AG20443 (cell line): ENCODE data around the gene EXOG.

Experiments used
- DNase-seq: peaks from one replicate; pipeline ENCODE4 v3.0.0; 2012; ENCODE audit warnings: low spot score, mixed read lengths

Gene EXOG

DNA sequence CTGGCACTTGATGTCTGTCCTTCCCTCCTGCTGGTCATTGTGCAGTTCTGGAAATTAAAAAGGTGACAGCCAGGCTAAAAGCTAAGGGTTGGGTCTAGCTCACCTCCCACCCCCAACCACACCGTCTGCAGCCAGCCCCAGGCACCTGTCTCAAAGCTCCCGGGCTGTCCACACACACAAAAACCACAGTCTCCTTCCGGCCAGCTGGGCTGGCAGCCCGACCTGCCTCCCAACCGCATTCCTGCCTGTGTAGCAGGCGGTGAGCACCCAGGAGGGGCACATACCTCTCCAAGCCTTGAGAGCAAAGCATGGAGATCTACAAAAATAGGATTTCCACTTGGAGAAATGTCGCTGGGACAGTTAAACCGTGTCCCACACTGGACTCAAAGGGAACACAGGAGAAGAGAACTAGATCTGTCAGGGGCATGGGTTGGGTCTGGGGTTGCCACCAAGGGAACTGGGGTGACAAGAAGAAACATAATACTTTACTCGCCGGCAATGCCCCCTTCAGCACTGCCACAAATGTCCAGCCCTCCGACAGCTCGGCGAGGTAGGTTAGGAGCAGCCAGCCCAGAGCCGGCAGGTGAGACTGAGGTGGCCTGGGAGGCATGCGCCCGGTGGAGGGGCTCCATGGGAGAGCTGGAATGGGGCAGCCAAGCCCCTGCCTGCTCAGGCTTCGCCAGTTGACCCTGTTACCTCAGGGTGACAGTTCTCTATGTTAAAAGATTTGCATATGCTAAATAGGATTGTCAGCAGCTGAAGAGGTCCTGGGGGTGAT is 52.2 kb downstream of the EXOG start:
- no peak for DNase-seq

DNA sequence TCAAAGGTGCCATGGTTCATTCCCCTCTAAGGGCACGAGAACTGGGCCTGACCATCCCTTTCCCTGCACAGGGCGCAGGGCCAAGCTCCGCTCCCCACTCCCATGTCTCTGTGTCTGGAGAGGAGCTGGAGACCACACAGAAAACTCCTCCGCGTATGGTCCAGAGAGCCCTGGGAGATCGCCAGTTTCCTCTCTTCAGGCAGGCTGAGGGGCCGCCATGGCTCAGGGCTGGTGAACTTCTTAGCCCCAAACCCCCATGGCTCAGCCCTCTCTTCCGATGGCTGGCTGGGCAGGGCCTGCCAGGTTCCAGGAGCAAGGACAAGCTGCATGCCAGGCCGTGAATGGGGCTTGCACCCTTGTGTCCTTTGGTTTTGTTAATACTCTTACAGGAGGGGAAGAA is 52.9 kb downstream of the EXOG start:
- no peak for DNase-seq

DNA sequence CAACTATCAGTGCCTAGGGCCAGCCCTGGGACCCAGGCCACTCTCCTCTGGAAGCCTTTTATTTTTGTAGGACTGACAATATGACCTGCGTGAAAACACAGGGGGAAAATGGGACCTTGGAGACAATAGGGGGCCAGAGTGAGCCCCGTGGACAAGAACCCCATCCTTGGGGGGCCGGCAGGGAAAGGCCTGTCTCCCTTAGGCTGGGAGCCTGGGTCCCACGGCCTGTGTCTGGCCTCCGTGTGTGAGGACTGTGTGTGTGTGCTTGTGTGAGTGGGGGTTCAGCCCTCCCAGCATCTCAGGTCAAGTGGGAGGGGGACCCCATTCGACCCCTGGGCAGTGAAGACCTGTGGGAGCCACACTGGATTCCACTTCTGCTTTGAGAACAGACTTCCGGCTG is 53.3 kb downstream of the EXOG start:
- DNase-seq = no peak

DNA sequence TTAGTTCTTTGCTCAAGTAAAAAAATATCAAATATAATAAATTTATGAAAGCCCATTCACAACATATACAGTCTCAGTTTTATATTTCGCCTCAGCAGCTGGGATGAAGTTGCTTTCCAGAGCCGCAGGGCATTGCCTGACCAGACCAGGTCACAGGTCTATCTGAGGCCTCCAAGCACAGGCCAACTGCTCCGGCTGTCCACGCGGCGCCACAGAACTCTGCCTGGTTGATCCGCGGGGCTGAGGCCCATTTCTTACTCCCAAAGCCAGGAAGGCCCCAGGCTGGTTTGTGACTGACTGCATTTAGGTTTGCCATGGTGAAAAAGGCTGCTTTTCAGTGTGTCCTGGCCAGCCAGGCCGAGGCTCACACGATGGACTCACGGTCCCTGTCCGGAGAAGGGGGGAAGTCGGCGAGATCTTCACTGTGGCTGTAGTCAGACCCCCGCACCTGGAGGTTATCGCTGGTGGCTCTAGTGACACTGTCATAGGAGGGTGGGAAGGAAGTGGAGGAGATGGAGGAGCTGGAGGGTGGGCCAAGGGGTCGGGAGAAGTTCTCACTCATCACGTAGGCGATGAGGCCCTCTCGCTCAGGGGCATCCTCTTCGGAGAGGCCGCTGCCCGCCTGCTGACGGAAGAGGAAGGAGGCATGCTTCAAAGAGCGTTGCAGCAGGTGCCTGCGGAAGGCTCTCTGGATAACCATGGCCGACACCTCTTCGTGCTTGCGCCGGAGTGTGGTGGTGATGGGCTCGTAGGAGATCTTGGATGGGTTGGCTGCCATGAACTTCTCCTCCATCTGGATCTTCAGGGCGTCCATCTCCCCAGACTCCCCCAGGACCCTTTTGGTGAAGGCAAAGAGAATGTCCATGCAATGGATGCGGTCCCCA is 54.1 kb downstream of the EXOG start:
- no peak for DNase-seq

DNA sequence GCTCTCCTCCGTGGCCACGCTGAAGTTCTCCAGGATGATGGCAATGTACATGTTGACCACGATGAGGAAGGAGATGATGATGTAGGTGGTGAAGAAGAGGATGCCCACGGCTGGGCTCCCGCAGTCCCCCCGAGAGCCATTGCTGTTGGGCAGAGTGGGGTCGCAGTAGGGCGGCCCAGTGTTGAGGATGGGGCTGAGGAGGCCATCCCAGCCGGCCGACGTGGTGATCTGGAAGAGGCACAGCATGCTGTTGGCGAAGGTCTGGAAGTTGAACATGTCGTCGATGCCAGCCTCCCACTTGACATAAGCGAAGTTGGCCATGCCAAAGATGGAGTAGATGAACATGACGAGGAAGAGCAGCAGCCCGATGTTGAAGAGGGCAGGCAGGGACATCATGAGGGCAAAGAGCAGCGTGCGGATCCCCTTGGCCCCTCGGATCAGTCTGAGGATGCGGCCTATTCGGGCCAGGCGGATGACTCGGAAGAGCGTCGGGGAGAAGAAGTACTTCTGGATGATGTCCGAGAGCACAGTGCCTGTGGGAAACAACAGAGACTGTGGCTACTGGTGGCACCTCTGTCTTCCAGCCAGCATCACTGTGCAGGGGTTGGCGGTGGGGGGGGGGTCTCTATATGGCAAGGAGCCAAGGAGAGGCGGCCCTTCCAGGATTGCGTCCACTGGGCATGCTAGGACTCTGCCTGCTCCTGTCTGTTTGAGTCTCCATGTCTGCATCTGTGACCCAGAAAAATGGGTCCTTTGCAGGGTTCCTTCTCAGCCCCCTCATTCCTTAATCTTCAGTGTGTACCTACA is 55.1 kb downstream of the EXOG start:
- DNase-seq = no peak

DNA sequence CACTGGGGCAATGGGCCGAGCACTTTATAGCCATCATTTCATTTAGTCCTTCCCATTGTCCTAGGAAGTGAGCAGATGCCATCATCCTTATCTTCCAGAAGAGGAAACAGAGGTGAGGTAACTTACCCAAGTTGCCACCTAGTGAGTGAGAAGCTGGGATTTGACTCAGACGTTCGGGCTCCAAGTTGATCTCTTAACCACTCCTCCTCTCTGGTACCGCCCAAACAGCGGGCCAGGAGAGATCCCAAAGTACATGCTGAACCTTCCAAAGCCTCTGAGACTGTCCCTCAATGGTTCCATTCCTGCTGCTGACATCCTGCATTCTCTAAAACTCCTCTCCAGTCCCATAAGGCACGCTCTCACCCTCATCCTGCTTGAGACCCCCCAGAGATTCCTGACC is 56.2 kb downstream of the EXOG start:
- DNase-seq = no peak

DNA sequence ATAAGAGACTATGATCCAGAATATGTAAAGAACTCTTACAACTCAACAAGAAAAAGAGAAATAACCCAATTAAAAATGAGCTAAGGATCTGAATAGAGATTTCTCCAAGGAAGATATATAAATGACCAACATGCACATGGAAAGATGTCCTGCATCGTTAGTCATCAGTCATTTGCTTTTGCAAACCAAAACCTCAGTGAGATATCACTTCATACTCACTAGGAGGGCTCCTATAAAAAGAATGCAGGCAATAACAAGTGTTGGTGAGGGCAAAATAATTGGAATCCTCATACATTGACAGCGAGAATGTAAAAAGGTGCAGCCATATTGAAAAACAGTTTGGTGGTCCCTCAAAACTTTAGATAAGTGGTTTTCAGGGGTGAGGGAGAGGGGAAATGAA is 56.9 kb downstream of the EXOG start:
- no peak for DNase-seq

DNA sequence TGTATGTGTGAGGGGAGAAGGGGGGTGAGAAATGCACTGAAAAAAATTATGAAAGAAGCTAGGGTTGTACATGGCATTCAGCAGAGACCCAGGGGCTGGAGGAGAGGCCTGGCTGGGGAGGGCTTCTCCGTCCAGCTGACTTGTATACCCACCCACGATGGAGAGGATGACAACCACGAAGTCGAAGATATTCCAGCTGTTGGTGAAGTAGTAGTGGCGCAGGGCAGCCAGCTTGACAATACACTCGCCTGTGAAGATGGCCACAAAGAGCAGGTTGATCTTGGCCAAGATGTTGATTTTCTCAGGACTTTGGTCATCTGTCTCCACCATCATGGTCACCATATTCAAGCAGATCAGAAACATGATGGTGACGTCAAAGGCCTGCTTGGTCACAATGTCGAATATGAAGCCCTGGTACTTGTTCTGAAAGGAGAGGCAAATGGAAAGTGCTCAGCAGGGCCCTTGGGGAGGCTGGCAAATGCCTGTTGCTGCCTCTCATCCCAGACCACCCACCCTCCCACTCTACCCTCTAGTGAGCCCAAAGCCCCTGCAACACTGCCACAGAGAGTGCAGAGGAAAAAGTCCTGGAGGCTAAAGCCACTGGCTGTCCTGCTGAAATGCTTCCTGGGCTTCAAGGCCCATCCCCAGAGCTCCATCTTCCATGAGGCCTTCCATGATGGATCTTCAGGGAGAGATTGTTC is 58.1 kb downstream of the EXOG start:
- DNase-seq = no peak

DNA sequence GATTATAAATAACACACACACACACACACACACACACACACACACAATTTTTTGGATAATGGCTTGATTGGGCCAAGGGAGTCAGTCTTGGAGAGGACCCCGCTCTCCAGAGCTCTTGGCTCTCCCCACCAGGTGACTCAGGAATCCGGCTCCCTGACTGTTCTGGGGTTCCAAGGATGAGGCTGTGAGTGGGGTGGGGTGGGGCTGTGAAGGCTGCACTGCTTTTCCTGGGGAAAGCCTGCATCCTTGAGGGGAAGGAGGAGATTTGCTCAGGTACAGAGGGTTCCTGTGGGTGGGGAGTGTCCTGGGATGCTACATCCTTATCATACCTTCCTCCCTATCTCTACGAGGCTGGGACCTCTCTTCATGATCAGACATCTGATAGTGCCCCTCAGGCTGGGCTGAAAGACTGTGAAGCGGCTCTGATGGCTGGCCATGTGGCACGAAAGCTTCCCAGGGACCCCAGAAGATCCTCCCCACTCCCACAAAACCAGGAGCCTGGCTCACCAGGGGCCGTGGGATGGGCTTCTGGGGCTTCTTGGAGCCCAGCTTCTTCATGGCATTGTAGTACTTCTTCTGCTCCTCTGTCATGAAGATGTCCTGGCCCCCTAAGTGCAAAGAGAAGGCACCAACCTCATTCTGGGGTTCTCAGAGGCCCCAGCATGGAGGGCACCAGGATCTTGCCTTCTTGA is 59.2 kb downstream of the EXOG start:
- no peak for DNase-seq

DNA sequence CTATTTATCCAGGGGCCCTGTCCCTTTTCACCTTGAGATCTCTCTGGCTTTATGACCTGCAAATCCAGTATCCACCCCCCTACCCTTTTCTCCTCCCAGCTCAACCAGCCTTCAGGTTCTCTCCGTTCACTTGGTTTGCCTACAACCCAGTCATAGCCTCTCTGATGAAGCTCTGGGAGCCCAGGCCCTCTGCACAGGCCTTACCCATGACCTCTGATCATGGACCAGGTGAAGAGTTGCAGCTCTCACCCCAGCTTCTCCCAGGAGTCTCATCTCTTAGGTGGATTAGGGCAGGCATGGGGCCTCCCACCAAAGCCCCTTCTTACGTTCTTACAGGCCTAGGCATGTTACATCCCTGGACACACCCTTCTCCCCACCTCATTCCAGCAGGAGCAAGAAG is 59.8 kb downstream of the EXOG start:
- no peak for DNase-seq

DNA sequence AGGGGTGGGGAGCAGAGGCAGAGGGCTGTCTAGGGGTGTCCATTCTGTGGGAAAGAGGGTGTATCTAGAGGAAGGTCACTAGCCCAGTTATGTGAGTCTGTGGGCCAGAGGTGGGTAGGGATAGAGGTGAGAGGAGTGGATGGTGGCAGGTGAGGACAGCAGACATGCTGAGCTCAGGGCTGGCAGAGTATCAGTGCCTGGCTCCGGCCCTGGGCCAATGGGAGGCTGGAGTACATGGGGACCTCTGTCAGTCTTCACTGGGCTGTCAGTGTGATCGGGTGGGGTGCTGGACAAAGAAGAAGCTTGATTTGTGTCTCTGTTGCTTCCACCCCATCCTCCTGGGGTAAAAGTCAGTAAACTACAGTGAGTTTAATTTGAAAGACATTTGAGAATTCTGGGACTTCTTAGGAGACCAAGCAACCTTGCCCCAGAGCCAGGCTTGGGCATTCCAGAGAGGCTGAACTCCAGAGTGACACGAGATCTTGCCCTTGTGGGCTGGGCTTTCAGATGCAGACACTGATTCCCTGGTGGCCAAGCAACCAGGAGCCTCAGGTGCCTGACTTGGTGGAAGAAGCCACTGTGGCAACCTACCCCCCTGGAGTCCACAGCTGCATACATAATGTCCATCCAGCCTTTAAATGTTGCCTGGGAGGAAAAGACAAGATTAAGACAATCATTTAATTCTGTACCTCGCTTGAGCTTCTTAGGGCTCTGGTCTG is 60.7 kb downstream of the EXOG start:
- DNase-seq = no peak

DNA sequence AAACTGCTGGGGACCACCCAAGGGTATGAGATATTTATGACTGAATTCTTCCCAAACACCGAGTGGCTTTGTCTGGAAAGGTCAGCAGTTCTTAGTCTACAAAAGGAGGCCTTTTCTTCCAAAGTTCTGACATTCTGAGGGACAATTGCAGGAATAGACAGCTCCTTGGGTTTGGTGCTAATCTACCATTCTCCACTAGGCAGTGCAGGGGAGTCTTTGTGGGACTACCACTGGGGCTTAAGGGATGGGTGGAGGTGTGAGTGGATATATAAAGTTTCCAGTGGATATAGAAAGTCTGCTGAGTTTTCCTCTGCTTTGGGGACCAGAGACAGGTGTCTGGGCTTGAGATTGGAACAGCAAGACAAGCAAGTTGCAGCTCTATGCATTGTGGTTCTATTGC is 62.7 kb downstream of the EXOG start:
- DNase-seq = no peak

DNA sequence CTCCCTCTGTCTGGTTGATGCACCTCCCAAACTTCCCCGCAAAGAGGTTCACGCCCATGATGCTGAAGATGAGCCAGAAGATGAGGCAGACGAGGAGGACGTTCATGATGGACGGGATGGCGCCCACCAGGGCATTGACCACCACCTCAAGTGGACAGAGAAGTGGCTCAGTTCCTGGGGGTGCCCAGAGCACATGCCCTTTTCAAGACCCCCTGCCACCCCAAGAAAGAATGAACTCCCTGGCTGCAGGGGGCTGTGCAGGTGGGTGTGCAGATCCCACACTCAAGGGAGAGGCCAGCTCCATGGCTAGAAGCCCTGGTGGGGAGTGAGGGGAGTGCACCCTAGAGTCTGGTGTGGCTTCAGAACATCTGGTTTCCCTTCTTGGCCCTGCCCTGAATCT is 64.1 kb downstream of the EXOG start:
- DNase-seq = no peak

DNA sequence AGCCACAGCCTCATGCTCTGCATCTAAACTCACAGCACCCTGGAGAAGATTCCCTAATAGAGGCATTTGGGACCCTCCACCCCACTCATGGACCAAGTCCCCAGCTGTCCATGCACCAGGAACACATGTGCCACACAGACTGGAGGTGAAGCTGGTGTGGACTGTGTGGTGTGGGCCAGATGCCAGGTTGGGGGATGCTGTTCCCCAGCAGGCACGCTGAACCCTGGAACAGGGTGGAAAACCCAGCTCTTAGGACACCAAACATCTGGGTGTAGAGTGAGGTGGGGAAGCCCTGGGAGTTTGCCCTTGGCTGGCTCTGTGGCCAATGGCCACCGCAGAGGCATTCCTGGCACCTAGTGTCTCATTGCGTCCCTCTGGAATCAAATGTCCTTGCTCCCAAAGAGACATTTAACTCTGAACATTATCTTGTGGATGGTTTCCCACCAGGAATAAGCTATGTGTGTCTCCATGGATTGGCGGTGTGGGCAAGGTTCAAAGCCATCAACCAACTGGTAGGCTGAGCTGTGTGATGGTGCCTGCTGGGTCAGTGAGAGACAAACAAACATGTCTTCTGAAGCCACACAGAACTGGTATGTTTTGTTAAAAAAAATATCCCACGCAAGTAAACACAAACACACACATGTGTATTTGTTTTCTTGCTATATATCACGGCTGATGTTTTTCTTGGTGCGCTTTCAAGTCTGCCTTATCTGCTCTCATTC is 65.0 kb downstream of the EXOG start:
- DNase-seq = no peak

DNA sequence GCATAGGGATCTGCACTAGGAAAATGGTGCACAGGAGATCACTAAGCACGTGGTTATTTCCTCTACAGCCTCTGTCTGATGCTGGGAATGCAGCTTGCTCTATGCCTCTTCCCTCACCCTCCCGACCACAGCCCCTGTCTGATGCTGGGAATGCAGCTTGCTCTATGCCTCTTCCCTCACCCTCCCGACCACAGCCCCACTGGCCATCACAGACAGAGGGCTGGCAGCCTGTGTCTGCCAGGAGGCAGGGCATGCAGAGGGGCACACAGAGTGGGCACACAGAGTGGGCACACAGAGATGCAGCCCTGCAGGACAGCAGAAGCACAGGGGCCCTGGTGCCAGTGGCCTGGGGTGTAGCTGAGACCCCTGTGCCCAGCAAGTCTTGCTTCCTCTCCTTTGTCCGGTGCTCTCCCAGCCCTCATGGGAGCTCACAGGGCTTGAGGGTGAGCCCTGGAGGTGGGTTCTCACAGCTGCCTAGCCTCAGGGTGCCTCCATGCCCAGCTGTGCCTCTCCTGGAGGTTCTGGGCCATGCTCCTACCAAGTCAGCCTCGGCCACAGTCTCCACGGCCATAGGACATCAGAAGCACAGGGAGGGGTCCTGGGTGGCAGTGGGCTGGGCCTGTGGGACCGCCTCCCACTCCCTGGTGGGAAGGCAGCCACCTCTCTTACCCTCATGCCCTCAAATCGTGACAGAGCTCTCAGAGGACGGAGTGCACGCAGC is 65.8 kb downstream of the EXOG start:
- no peak for DNase-seq

DNA sequence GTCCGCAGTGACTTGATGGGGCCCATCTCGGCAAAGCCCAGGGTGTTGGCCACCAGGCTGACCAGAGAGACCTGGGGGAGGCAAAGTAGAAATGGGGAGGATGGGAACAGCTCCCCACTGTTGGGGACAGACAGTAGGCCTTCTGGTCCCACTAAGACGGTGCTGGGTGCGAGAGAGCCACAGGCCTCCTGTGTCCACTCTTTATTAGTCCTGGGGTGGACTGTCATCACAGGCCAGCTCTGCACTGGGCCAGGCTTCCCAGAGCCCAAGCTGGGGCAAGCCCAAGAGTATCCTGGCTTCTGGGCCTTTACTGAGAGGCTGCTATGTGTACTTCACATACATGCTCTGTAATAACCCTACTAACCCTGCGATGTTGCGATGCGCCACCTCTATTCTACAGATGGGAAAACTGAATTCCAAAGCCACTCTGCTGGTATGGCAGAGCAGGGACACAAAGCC is 66.4 kb downstream of the EXOG start:
- DNase-seq = no peak

DNA sequence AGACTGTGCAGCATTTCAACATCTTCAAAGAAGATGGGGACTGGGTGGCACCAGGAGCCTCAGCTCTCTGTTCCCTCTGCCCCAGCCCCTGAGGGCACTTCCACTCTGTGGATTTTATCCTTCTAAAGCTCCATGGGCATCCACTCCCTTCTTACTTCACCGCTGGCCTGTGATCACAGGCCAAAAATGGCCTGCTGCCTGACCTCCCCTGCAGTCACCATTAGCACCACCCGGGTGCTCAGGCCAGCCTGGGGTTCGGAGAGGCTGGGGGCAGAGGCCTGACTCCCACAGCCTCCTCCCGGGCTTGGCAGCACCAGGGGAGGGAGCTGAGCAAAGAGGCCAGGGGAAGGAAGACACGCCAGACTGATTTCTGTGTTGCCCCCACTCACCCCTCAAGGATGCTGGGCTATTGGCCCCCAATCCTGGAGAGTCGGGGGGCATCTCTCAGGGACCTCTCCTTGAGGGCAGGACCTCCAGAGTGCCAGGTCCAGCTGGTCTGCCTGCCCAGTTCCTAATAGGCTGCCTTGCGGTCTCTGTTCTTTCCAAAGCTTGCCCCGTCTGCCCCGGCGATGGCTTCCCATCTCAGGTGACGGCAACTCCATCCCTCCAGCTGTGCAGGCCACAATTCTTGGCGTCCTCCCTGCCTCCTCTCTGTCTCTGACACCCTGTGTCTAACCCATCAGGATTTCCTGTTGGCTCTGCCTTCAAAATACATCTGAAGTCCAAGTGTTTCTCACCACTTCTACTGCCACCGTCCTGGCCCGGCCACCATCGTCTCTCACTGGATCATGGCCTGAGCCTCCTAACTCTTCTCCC is 67.1 kb downstream of the EXOG start:
- no peak for DNase-seq

DNA sequence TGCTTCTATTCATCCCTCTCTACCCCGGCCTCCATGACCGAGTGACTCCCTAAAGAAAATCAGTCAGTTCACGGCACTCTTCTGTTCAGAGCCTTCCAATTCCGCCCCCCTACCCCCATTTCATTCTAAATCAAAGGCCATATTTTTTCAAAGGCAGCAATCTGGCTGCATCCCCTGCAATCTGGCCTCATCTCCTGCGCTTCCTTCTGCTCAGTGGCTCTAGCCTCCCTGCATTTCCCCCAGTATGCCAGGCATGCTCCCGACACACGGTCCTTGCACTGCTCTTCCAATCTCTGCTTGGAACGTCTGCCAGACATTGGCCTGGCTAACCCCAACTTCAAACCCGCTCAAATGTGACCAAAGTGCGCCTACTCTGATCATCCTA is 67.7 kb downstream of the EXOG start:
- no peak for DNase-seq
